ENCODE measurements around the gene PHETA2. TPM values are rescaled to one million over a fixed set of nuclear protein-coding genes. Genes with fewer than 3 reads are reported as not detected.

Gene PHETA2, protein sequence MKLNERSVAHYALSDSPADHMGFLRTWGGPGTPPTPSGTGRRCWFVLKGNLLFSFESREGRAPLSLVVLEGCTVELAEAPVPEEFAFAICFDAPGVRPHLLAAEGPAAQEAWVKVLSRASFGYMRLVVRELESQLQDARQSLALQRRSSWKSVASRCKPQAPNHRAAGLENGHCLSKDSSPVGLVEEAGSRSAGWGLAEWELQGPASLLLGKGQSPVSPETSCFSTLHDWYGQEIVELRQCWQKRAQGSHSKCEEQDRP
- 10 to 100 TPM; 14.5 to 33.0 (median 19.8) TPM for polyA plus RNA-seq (ENCODE audit: insufficient read length in 10 of 10)
- long read RNA-seq, donor 1, transcript PHETA2-201 (3 exons, 2,335 nt) = major isoform, 7 of 7 reads
- long read RNA-seq, donor 1, partial matches to known transcripts = 0 of 7 reads
- long read RNA-seq, donor 1, other reads (novel, unspliced or antisense) = 0 of 7 reads
- long read RNA-seq, donor 2, transcript PHETA2-201 (3 exons, 2,335 nt) = major isoform, 7 of 7 reads
- long read RNA-seq, donor 2, partial matches to known transcripts = 0 of 7 reads
- long read RNA-seq, donor 2, other reads (novel, unspliced or antisense) = 0 of 7 reads
- long read RNA-seq, donor 3 = 0 reads
- long read RNA-seq, donor 4, transcript PHETA2-201 (3 exons, 2,335 nt) = major isoform, 8 of 14 reads
- long read RNA-seq, donor 4, partial matches to known transcripts = 6 of 14 reads
- long read RNA-seq, donor 4, other reads (novel, unspliced or antisense) = 0 of 14 reads
- long read RNA-seq, donor 5, transcript PHETA2-201 (3 exons, 2,335 nt) = major isoform, 16 of 17 reads
- long read RNA-seq, donor 5, partial matches to known transcripts = 0 of 17 reads
- long read RNA-seq, donor 5, other reads (novel, unspliced or antisense) = 0 of 17 reads
- long read RNA-seq, donor 6, transcript PHETA2-201 (3 exons, 2,335 nt) = major isoform, 7 of 7 reads
- long read RNA-seq, donor 6, partial matches to known transcripts = 0 of 7 reads
- long read RNA-seq, donor 6, other reads (novel, unspliced or antisense) = 0 of 7 reads
- long read RNA-seq, donor 7, transcript PHETA2-201 (3 exons, 2,335 nt) = major isoform, 6 of 6 reads
- long read RNA-seq, donor 7, partial matches to known transcripts = 0 of 6 reads
- long read RNA-seq, donor 7, other reads (novel, unspliced or antisense) = 0 of 6 reads
- long read RNA-seq, donor 8, transcript PHETA2-201 (3 exons, 2,335 nt) = major isoform, 8 of 8 reads
- long read RNA-seq, donor 8, partial matches to known transcripts = 0 of 8 reads
- long read RNA-seq, donor 8, other reads (novel, unspliced or antisense) = 0 of 8 reads
- long read RNA-seq, donor 9 = 0 reads

DNA sequence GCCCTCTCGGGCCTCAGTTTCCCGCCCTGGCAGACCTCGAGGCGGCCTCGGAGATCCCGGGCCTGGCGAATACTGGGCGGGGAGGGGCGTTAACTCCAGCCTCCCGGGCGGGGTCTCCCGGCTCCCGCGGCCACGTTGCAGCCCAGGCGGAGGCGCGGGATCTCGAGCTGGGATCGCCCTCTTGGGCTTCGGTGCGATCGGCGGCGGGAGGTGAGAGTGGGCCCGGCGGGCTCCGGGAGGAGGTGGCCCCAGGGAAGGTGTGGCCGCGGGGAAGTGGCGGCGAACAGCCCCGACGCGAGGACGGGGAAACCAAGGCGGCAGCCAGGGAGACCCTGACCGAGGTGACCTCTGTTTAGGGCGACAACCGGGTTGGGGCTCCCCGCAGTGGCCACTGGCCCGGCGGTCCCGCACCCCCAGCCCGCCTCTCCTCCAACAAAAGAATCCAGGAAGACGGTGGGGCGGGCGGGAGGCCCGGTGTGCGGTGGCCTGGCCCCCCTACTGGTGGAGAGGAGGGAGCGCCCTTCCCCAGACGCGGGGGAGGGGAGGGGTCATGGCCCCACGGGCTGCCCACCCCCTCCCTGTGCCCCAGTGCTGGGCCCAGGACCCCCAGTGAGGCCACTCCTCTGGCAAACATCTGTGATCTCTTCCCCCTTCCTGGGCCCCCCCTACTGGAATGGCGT is at the start of gene PHETA2:
Gene PHETA2, plus strand, starts transcription at position 117 of the 680 bp plus-strand sequence. CDS start 3,046 bp downstream, outside the sequence.
- peak; percentile 59 to 87 (median 69) for DNase-seq

DNA sequence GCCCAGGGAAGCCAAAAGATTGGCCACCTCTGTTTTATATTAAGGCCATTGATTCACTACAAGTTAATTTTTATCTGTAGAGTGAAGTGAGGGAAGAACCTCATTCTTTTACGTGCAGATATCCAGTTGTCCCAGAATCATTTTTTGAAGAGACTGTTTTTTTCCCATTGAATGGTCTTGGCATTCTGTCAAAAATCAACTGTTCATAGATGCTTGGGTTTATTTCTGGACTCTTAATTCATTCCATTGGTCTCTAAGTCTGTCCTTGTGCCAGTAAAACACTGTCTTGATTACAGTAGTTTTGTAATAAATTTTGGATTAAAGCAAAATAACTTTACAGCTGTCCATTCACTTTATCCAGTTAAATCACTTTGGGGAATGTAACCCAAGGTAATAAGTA is 48.6 kb upstream of the PHETA2 start:
- no peak for DNase-seq

DNA sequence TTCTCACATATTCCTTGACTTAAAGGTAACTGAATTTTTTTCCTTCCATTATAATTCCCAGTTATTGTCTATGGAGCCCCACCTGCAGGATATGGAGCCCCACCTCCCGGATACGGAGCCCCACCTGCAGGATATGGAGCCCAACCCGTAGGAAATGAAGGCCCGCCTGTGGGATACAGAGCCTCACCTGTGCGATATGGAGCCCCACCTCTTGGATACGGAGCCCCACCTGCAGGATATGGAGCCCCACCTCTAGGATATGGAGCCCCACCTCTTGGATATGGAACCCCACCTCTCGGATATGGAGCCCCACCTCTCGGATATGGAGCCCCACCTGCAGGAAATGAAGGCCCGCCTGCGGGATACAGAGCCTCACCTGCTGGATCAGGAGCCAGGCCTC is 47.3 kb upstream of the PHETA2 start:
- no peak for DNase-seq

DNA sequence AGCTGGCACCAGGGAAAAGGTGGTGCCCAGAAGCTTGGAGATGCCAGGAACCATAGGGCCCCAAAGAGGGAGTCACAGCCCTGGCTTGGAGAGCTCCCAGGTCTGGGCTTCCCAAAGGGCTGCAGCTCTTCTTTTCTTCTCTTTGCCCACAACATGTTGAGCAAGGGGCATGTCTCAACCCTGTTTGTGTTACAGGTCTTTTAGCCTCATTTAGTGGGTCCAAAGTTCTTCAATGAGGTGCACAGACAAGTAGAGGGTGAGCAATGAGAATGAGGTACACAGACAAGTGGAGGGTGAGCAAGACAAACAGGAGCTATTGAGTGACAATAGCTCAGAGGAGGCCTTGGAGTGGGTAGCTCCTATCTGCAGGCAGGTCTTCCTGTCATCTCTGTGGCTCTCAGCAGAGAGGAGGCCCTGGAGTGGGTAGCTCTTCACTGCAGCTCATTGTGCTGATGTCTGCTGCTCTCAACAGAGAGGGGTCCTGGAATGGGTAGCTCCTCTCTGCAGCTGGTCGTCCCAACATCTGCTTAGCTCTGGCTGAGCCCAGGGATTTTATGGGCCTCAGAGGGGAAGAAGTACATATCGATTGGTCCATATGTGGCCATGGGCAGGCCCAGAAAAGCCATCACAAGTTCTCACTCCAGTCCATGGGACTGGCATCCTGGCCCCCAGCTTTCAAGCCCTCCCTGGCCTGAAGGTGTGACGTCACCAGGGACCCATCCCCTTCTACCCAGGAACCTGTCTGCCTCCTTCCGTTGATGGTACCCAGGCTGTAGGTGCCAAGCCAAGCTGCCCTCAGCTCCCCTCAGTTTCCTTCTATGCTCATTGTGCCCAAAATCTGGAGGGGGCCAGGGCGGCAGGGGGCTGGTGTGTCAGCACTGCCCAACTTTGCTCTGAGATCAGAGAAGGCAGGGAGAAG is 40.5 kb upstream of the PHETA2 start:
- no peak for DNase-seq

DNA sequence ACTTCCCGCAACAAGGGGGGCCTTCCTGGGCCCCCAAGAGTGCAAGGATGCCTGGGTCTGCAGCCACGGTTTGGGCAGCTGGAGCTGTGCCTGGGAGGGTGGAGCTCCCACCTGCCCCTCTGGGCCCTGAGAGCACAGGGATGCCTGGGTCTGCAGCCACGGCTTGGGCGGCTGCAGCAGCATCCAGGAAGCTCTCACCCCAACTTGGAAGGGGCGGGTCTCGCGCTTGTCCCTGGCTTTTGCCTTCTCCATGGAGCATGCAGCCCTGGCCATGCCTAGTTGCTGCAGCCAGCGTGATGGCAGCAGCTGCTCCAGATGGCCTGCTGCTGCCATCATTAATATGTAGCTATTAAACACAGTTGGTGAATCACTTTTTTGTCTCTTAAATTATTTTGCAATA is 38.8 kb upstream of the PHETA2 start:
- no peak for DNase-seq

DNA sequence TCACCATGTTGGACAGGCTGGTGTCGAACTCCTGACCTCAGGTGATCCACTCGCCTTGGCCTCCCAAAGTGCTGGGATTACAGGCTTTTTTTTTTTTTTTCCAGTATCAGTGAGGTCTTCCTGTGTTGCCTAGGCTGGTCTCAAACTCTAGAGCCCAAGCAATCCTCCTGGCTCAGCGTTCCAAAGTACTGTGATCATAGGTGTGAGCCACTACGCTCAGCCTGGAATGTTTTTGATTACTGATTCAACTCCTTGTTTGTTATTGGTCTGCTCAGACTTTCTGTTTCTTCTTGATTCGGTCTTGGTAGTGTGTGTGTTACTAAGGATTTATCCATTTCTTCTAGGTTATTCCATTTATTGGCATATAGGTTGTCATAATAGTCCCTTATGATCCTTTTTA is 34.8 kb upstream of the PHETA2 start:
- no peak for DNase-seq

DNA sequence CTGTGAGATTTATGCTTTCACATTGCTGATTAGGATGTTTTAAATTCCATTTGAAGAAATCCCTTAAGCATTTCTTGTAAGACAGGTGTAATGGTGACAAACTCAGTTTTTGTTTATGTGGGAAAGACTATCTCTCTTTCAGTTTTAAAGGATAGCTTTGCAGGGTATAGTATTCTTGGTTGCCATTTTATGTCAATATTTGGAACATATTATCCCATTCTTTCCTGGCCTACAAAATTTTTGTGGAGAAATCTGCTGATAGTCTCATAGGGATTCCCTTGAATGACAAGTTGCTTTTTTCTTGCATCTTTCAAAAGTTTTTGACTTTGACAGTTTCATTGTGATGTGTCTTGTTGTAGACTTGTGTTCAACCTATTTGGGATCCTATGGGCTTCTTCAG is 32.3 kb upstream of the PHETA2 start:
- DNase-seq = no peak

DNA sequence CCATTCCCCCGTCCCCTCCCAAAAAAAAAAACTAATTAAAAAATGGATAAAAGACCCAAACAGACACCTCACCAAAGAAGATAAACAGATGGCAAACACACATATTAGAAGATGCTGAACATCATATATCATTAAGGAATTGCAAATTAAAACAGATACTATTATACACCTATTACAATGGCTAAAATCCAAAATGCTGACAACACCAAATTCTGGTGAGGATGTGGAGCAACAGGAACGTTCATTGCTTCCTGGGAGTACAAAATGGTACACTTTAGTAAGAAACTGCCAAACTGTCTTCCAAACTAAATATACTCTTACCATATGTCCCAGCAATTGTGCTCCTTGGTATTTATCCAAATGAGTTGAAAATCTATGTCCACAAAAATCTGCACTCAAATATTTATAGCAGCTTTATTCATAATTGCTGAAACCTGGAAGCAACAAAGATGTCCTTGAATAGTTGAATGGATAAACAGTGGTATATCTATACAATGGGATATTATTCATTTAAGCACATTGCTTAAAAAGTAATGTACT is 23.3 kb upstream of the PHETA2 start:
- DNase-seq = no peak

DNA sequence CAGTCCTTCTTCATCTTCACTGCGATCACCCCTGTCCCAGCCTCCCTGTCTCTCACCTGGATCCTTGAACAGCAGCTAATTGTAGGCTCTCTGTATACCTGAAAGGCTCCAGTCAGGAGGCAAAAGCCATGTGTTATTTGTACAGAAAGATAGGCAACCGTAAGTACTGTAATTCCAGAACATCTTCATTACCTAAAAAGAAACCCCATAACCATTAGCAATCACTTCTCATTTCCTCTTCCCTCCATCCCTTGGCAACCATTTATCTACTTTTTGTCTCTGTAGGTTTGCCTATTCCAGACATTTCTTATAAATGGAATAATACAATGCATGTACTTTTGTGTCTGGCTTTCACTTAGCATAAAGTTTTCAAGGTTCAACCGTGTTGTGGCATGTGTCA is 21.3 kb upstream of the PHETA2 start:
- DNase-seq = no peak

DNA sequence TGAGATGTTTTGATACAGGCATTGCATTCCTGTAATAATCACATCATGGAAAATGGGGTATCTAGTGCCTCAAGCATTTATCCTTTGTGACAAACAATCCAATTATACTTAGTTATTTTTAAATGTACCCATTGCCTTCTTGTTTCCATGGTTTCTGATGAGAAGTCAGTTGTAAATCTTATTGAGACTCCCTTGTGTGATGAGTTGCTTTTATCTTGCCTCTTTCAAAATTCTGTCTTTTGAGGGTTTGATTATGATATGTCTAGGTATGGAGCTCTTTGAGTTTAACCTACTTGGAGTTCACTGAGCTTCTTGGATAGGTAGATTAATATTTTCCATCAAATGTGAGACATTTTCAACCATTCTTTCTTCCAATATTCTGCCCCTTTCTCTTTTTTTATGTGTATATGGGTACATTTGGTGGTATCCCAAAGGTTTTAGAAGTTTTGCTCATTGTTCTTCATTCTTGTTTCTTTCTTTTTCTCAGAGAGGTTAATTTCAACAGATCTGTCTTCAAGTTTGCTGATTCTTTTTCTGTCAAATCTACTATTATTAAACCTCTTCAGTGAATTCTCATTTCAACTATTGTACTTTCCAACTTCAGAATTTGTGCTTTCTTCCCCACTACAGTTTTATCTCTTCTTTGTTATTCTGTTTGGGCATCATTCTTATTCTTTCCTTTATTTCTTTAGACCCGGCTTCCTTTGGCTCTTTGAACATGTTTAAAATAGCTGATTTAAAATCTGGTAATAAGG is 17.1 kb upstream of the PHETA2 start:
- no peak for DNase-seq

DNA sequence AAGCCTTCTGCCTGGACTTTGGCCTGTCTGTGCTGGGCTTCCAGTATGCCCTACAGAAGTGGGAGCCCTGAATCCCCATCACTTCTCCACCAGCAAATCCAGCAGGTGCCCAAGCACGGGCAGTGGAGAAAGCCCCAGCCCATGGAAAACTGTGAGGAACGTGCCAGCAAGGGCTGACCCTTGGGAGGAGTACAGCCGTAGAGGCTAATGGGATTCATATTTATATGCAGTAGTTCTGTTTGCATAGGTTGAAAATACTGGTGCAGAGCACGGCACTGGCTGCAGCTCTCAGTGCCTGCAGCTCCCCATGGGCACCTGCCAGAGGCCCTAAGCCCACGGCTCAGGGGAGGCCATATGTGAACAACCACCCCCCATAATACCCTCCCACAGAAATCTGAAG is 13.6 kb upstream of the PHETA2 start:
- no peak for DNase-seq

DNA sequence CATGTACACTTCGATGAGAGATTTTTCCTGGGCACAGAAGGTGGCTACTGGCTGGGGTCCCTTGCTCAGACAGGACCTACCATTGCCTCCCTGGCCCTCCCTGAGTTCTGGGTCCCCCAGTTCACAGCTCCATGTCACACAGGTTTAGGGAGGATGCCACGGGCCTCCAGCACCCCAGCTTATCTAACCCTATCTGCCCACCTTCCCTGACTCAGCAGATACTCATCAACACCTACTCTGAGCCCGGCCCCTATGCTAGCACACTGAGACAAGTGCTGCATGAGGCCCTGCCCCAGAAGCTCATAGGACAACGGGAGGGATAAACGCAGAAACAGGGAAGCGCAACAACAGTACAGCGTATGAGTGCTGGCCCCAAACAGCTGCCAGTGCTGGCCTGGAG is 13.0 kb upstream of the PHETA2 start:
- no peak for DNase-seq

DNA sequence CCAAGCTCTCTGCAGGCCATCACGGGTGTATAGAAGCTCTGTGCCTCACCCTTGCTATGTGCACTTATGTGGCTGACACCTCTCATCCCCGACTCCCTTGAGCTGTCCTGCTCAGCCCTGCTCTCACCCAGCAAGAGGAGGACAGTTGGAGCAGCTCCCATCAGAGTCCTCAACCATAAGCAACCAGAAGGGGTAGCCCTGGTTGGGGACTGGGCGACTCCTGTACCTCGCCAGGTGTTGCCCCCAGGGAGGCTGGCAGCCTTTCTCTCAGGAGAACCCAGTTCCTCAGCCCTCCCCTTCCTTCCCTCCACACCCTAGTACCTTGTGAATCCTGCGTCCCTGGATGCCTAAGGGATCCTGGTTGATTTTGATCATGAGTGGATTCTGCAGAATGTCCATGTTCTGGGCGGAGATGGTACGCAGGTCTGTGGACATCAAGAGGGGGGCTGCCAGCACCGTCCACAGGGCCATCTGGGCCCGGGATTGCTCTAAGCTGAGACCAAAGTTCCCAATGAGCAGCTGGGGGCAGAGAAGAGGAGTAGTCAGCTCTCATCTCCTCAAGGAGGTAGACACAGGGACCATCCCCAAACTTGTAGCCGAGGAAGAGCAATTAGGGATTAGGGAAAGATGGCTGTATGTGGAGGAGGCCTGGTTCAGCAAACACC is 11.4 kb upstream of the PHETA2 start:
- DNase-seq = no peak

DNA sequence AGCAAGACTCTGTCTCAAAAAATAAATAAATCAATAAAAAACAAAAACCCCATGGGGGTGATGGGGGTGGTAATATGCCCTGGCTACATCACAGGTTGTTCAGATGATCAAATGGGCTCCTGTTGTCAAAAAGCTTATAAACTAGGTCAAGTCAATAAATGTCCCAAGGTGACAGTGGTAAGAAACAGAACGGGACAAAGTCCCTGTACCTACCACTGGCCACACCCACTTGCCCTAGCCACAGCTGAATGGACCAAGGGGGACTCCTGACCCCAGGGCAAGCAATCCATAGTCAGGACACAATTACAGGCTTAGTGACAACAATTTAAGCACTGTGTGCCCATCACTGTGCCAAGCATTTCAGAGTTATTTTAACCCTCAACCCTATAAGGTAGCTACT is 9.4 kb upstream of the PHETA2 start:
- no peak for DNase-seq

DNA sequence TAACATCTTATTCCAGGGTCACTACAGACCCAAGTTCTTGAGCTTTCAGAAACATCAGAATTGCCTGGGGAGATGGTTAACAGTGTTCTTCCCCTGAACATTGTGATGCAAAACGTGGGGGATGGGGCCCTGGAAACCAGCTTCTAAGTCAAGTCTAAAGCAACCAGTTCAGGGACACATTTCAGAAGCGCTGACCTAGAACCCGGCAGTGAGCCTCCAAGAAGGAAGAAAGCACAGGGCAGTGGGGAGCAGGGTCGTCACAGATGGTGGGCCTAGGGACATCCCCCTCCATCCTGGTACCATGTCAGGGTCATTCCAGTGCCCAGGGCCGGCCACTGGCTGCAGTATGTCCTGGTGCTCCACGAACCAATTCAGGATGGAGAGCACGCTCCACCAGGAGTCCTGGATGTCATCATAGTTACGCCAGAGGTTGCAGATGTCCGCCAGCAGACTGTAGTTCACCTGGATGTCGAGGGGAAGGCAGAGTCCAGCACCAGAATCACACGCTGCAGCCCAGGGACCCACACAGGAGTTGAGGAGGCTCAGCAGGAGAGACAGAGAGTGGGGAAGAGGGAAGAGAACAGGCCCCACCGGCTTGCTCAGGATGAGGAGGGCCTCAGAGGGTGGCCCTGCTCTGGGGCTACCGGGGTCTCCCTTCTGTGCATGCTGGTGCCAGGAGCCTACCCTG is 8.5 kb upstream of the PHETA2 start:
- DNase-seq = no peak

DNA sequence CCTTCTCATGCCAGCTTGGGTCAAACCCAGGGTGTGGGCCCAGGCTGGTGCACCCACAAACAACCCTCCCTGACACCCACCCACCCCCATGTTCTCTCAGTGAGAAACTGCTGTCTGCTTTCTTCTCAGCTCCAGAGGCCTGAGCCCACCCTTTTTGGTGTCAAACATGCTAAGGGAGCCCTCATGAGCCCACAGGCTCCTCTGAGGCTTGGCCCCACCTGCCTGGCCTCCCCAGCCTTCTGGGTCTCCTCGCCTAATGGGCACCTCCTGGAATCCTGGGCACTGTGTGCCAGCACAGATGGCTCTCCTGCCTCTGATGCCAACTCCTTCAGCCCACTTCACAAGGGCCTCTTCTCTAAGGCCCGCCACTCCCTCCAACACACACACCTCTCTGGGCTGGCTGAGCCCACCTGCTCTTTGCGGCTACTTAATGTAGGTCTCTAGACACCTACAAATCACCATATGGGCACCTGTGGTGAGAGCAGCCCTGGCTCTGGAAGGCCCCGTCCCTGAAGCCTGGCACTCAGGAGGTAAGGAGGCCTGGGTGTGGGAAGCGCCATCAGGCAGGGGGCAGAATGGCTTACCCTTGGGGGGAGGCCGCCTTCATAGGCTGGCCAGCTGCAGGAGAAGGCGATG is 7.8 kb upstream of the PHETA2 start:
- DNase-seq = no peak

DNA sequence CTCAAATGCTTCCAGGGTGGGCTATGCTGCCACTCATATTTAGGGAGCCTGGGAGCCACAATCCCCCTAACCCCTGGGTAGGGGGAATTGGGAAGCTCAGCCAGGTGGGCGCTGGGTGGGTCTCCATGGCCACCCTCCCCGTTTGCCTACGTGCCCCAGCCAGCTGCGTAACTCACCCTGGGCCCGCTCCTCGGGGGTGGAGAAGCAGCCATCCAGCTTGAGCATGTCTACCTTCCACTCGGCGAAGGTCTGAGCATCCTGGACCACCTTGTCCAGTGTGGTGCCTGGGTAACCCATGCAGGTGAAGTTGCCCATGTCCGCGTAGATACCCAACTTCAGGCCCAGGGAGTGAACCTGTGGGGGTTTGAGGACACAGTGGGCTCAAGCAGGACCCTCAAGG is 7.1 kb upstream of the PHETA2 start:
- DNase-seq = no peak

All from muscle of back (tissue), 13 donors.